BE2C (cell line): ENCODE data around the gene IRF2BPL.

ENCODE experiments used
- DNase-seq: peaks from one replicate; pipeline ENCODE4 v3.0.0-alpha.2; 2020
- H3K27me3 ChIP-seq: fragments of 250-450 bp; sonication (Bioruptor Pico); 2 replicates; pipeline ENCODE4 v1.5.1; 2020; ENCODE audit warnings: mild to moderate bottlenecking
- H3K36me3 ChIP-seq: fragments of 250-450 bp; sonication (Bioruptor Pico); 2 replicates; pipeline ENCODE4 v1.5.1; 2020; ENCODE audit warnings: mild to moderate bottlenecking
- H3K4me1 ChIP-seq: fragments of 250-450 bp; sonication (Bioruptor Pico); 2 replicates; pipeline ENCODE4 v1.5.1; 2020
- H3K4me3 ChIP-seq: 2 replicates; pipeline ENCODE4 v1.5.1; 2011; ENCODE audit warnings: low read depth, low read length
- H3K9me3 ChIP-seq: fragments of 250-450 bp; sonication (Bioruptor Pico); 2 replicates; pipeline ENCODE4 v1.5.1; 2020
- CTCF ChIP-seq: IDR thresholded peaks from 2 replicates; pipeline ENCODE4 v1.5.1; 2012; ENCODE audit warnings: mild to moderate bottlenecking, low read depth, low read length

The IRF2BPL gene

DNA sequence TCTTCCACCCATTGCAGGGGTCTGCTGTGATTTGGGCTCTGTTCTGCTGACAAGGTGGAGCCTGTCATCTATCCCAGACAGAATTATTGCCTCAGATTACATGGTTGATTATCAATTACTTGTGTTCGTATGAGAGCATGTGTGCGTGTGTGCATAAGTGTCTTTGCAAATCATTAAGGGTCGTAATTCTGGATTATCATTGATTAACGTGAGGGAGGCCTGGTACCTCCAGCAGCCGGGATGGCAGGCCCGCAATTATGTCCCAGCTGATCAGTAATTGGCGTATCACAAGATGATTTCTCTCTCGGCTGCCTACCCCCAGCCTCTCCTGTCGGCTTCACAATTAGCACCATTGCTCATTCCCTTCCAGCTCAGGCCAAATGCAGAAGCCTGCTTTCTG, 29.6 kb upstream of the IRF2BPL start:
- no peak for TF ChIP-seq CTCF
- H3K4me3 ChIP-seq: no peak overlapping the region
- peak; percentile 53 for DNase-seq
- H3K36me3 ChIP-seq: no peaks in the 10 kb centered on the region
- no peaks in the 10 kb centered on the region for H3K27me3 ChIP-seq
- no peaks in the 10 kb centered on the region for H3K9me3 ChIP-seq
- peaks cover 33% of the 10 kb centered on the region for H3K4me1 ChIP-seq

DNA sequence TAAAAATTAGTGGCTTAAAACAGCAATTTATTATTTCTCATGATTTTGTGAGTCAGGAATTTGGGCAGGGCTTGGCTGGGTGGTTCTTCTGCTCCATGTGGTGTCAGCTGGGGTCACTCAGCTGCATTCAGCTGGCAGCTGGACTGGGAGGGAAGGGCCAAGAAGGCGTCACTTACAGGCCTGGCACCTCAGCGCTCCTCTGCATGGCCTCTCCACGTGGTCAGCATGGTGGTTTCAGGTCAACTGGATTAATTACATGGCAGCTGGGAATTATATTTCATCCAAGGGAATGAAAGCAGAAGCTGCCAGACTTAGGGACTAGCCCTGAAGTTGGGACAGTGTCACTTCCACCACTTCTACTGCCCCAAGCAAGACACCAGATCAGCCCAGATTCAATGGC, 27.5 kb upstream of the IRF2BPL start:
- Histone ChIP-seq H3K36me3 (no peaks in the 10 kb centered on the region), H3K9me3 (no peaks in the 10 kb centered on the region), H3K4me3 (no peak overlapping the region), H3K27me3 (no peaks in the 10 kb centered on the region), H3K4me1 (peaks cover 46% of the 10 kb centered on the region)
- DNase-seq: no peak
- no peak for TF ChIP-seq CTCF

GRCh38 chr14:77055306-77055705, 26.8 kb upstream of the IRF2BPL start:
- peaks cover 45% of the 10 kb centered on the region for H3K4me1 ChIP-seq
- H3K9me3 ChIP-seq: no peaks in the 10 kb centered on the region
- H3K4me3 ChIP-seq: no peak overlapping the region
- no peaks in the 10 kb centered on the region for H3K27me3 ChIP-seq
- DNase-seq: no peak
- H3K36me3 ChIP-seq: no peaks in the 10 kb centered on the region
- no peak for TF ChIP-seq CTCF

- peak; percentile 92 for TF ChIP-seq CTCF
- H3K4me3 ChIP-seq: no peak overlapping the region
These were observed 24.7 kb upstream of the IRF2BPL start for GRCh38 chr14:77053046-77053841.

GRCh38 chr14:77052281-77053044, 24.0 kb upstream of the IRF2BPL start:
- no peak for TF ChIP-seq CTCF
- DNase-seq: no peak
- H3K9me3 ChIP-seq: no peaks in the 10 kb centered on the region
- no peaks in the 10 kb centered on the region for H3K27me3 ChIP-seq
- H3K36me3 ChIP-seq: no peaks in the 10 kb centered on the region
- H3K4me3 ChIP-seq: no peak overlapping the region
- H3K4me1 ChIP-seq: peaks cover 21% of the 10 kb centered on the region

More at GRCh38 chr14:77053046-77053841, 24.7 kb upstream of the IRF2BPL start:
- H3K9me3 ChIP-seq: no peaks in the 10 kb centered on the region
- peak; percentile 95 for DNase-seq
- H3K4me1 ChIP-seq: peaks cover 28% of the 10 kb centered on the region
- no peaks in the 10 kb centered on the region for H3K27me3 ChIP-seq
- no peaks in the 10 kb centered on the region for H3K36me3 ChIP-seq

DNA sequence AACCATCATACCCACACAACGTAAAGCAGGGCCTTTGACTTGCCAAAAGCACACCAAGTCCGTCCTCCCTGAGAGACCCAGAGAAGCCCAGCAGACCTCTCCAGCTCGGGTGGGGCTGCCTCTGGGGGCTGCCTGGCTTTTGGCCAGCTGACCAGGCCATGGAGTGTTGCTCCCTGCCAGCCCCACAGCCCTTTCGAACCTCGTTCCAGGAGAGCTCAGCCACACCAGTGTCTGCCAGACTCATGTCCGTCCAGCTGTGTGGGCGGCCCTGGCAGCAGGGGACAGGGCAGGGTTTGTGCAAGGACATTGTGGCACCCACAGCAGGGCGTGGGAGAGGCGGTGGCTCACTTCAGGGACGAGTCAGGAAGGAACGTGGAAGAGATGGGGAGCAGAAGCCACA, 22.6 kb upstream of the IRF2BPL start:
- Histone ChIP-seq H3K36me3 (no peaks in the 10 kb centered on the region), H3K27me3 (no peaks in the 10 kb centered on the region), H3K4me3 (no peak overlapping the region), H3K4me1 (peaks cover 23% of the 10 kb centered on the region), H3K9me3 (no peaks in the 10 kb centered on the region)
- no peak for TF ChIP-seq CTCF
- DNase-seq: peak; percentile 52
